ENCODE data around the gene NDUFS8.

DNA sequence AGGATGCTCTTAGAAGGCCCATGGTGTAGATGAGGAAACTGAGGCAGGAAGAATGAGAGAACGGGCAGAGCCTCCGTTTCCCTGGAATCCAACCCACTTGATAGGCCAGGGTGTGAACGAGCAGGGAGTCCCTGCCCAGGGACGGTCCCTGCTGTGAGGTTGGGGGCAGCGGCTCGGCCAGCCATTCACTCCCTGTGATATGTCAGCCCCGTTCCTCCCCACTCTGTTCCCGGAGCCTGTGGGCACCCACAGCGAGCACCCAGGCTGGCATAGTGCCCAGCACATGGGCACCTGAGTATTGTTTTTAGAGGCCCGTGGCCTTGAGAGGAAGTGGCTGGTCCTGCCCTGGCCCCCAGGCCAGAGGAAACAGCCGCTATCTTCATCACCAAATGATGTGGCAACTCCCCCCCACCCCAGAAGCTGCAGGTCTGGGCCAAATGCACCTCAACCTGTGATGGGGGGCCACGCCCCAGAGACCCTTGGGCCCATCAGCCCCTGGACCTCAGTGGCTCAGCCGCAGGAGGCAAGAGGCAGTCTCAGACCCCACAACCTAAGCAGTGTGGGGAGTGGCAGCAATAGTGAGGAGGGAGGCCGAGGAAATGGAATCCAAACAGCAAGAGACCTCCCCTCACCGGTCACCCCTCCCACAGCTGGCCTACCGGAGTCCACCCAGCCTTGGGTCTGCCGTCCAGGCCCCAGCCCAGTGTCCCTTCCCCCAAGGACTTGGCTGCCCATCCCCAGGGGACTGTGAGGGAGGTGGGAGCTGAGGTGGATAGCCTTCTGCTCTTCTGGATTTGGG is 18.2 kb upstream of the NDUFS8 start:
- TF ChIP-seq CTCF (conservative IDR thresholded peaks at IDR 0.05 in 1 of 2, IDR thresholded peaks at IDR 0.05 in 1 of 2; ENCODE audit: extremely low read depth in 1 of 2, insufficient read depth in 1 of 2, low read depth in 1 of 2, low read length in 2 of 2) = no peak
- no peak for TF ChIP-seq EZH2 (IDR thresholded peaks at IDR 0.05; ENCODE audit: borderline replicate concordance, low read length)
